ENCODE data around the gene CASK.

CASK gene

DNA sequence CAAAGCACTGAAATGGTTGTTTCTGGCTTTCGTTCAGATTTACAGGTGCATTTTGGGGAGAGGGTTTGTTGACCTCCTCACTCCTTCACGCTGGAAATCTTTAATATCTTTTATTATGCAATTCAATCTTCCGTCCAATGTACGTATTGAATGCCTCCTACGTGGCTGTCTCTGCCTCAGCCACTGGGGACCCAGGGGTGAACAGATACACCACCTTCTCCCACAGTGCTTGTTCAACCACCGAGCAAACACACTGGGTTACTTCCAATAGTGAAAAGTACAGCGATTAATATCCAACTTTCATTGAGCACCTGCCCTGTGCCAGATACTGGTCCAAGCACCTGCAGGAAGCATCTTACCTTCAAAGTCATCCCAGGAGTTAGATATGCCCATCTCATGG lies 424.2 kb downstream of the CASK start:
- TF ChIP-seq, protein P1, sequence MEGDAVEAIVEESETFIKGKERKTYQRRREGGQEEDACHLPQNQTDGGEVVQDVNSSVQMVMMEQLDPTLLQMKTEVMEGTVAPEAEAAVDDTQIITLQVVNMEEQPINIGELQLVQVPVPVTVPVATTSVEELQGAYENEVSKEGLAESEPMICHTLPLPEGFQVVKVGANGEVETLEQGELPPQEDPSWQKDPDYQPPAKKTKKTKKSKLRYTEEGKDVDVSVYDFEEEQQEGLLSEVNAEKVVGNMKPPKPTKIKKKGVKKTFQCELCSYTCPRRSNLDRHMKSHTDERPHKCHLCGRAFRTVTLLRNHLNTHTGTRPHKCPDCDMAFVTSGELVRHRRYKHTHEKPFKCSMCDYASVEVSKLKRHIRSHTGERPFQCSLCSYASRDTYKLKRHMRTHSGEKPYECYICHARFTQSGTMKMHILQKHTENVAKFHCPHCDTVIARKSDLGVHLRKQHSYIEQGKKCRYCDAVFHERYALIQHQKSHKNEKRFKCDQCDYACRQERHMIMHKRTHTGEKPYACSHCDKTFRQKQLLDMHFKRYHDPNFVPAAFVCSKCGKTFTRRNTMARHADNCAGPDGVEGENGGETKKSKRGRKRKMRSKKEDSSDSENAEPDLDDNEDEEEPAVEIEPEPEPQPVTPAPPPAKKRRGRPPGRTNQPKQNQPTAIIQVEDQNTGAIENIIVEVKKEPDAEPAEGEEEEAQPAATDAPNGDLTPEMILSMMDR (conservative IDR thresholded peaks at IDR 0.05; ENCODE audit: control insufficient read depth, insufficient read depth, low read depth, low read length) = no peak

DNA sequence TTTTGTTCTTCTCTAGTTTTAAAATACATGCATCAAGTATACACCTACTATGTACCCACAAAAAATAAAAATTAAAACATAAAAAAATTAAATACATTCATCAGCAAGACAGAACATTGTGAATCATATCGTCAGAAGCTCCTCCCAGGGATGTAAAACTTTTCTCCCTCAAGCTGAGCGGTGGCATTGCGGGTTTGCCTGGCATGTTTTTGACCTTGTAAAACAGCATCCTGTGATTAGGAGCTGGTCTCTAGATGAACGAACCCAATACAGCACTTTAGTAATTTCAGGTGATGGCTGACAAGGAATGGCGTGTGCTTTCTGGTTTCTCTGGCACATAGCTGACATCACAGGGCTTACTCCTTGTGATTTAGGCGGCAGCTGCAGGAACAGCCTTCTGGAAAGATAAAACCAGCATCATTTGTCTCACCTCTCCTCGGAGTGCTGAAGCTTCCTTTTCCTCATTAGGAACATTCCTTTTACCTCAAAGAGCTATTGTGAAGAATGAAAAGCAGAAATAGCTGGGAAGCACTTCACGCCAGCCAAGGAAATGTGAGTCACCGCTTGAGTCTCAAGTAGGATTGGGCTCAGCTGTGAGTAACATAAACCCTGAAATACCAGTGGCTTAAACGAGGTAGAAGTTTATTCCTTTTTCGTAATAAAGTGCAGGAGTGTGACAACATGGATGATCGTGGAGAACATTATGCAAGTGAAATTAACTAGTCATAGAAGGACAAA lies 431.9 kb downstream of the CASK start:
- TF ChIP-seq, protein P1 (conservative IDR thresholded peaks at IDR 0.05; ENCODE audit: control insufficient read depth, insufficient read depth, low read depth, low read length) = no peak
- peak overlapping the region; percentile 6 for H3K4me3 ChIP-seq (ENCODE audit: control insufficient read depth, low read depth, low read length)
- peak; percentile 95 for DNase-seq (ENCODE audit: low read depth)

More for the DNA sequence above, 424.2 kb downstream of the CASK start:
- no peak overlapping the region for H3K4me3 ChIP-seq (ENCODE audit: control insufficient read depth, low read depth, low read length)
- DNase-seq (ENCODE audit: low read depth) = no peak

DNA sequence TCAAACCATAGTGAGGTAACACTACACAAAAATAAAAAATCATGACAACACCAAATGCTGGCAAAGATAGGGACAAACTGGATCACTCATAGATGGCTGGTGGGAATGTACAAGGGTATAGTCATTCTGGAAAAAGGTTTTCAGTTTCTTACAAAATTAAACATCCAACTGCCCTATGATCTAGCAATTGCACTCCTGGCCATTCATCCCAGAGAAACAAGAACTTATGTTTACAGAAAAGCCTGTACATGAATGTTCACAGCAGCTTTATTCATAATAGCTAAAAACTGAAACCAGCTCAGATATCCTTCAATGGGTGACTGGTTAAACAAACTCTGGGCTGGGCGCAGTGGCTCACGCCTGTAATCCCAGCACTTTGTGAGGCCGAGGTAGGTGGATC lies 432.9 kb downstream of the CASK start:
- TF ChIP-seq, protein P1 (conservative IDR thresholded peaks at IDR 0.05; ENCODE audit: control insufficient read depth, insufficient read depth, low read depth, low read length) = no peak
- H3K4me3 ChIP-seq (ENCODE audit: control insufficient read depth, low read depth, low read length) = no peak overlapping the region
- DNase-seq (ENCODE audit: low read depth) = no peak

DNA sequence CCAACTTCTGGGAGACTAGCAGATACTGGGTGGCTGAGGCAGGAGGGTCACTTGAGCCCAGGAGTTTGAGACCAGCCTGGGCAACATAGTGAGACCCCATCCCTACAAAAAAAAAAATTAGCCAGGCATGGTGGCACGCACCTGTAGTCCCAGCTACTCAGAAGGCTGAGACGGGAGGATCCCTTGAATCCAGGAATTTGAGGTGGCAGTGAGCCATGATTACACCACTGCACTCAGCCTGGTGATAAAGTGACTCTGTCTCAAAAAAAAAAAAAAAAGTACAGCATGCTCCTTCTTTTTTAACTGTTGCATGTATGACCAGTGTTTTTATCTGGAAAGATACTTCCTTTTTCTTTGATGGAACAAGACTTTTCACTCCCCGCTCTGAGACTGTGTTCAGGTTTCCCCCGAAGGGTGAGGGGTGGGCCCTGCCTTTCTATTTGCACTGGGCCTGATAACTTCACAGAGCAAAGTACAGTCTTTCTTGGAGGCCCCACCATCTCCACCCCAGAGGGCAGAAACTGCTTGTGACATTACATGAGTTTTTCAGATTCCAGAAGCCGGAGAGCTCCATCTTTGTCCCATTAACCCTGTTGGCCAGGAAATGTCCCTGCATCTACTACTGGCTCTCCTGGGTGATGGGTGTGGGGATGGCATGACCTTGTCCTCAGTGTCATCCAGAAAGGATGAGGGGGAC lies 441.1 kb downstream of the CASK start:
- TF ChIP-seq, protein P1 (conservative IDR thresholded peaks at IDR 0.05; ENCODE audit: control insufficient read depth, insufficient read depth, low read depth, low read length) = no peak
- H3K4me3 ChIP-seq (ENCODE audit: control insufficient read depth, low read depth, low read length) = no peak overlapping the region
- peak; percentile 16 for DNase-seq (ENCODE audit: low read depth)

DNA sequence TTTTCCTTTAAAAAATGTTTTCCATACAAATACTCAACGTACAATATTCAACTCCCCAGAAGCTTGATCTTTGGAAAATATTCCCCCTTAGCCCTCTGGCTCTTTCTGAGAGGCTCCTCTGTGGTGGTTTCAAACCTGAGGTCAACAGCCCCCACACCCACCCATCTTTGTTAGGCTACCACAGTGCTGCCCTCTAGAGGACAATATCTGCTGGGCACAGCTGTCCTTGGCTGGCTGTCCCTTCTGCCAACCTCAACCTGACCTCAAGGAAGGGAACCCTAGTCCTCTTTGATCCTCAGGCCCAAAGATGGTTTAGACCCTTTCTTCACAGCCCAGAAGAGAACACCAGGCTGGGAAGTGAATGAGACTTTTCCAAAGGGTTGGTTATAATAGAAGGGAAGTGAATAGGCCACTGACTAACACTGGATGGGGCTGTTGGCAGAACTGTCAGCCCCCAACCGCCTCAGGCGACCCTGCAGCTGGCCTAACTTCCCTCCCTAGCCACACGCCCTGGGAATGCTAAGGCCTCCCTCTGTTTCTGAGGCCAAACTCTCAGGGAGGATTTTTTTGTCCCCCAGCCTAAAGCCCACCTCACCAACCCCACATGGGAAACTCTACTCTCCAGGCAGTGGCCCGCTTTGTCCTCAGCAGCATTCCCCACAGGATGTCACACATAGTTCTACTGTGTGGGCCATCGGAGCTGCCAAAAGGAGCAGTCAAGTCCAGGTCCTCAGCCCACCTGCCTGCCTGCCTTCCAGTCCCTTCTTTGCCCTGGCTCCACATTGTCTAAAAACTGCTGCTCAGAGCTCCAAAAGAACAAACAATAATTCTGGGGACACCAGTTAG lies 441.9 kb downstream of the CASK start:
- DNase-seq (ENCODE audit: low read depth) = peak; percentile 18
- H3K4me3 ChIP-seq (ENCODE audit: control insufficient read depth, low read depth, low read length) = no peak overlapping the region
- TF ChIP-seq, protein P1 (conservative IDR thresholded peaks at IDR 0.05; ENCODE audit: control insufficient read depth, insufficient read depth, low read depth, low read length) = peak; percentile 56

DNA sequence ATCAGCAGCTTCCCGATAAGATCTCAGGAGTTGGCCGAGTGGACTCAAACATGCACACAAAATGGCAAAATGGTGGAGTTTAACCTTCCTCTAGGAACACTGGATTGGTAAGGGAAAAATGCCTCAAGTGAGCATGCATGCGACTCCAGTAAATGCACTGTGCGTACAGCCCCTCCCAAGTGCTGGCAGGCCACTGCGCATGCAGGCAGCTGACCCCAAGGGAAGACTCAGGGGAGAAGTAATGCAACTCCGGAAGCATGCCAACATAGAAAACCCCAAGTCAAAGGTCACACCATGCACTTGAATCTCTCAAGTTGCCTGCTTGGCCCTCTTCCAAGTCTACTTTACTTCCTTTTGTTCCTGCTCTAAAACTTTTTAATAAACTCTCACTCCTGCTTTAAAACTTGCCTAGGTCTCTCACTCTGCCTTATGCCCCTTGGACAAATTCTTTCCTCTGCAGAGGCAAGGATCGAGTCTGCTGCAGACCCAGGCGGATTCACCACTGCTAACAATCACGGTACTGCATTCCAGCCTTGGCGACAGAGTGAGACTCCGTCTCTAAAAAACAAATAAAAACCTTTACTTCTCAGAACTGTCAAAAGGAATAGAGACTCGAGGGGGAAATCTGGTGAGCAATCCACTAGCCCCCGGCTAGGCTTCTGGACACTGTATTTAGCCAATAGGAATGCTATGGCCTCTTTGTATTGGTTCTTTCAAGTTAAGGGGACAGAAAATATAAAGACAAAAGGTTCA lies 442.7 kb downstream of the CASK start:
- DNase-seq (ENCODE audit: low read depth) = no peak
- no peak overlapping the region for H3K4me3 ChIP-seq (ENCODE audit: control insufficient read depth, low read depth, low read length)
- TF ChIP-seq, protein P1 (conservative IDR thresholded peaks at IDR 0.05; ENCODE audit: control insufficient read depth, insufficient read depth, low read depth, low read length) = no peak

All from fibroblast of mammary gland (primary cell).